ENCODE data around the gene STPG1. TPM values are rescaled to one million over a fixed set of nuclear protein-coding genes. Genes with fewer than 3 reads are reported as not detected.

Gene STPG1
- total and polyA plus RNA-seq, 2 of the 13 experiments (the other 11 are each of a cell fraction or from before 2014, with no cell fraction given), result 3.4 to 4.3 TPM

- no peak for TF ChIP-seq ZNF660 (CRISPR knock-in tag; IDR thresholded peaks at IDR 0.05; ENCODE audit: borderline replicate concordance, low read depth)
- no peak for TF ChIP-seq ZBTB2 (CRISPR knock-in tag; IDR thresholded peaks at IDR 0.05; ENCODE audit: low read depth)
- TF ChIP-seq AHDC1 (CRISPR knock-in tag; IDR thresholded peaks at IDR 0.05; ENCODE audit: borderline replicate concordance), result 0 out of 2 replicates have a peak, but pooled peaks have one; percentile 17
- TF ChIP-seq MXD1 (CRISPR knock-in tag; IDR thresholded peaks at IDR 0.05), result no peak
- TF ChIP-seq NFYC (CRISPR knock-in tag; IDR thresholded peaks at IDR 0.05), result no peak
- TF ChIP-seq KDM6A (CRISPR knock-in tag; IDR thresholded peaks at IDR 0.05; ENCODE audit: low read depth), result no peak
- no peak for TF ChIP-seq ZKSCAN1 (IDR thresholded peaks at IDR 0.05; ENCODE audit: low read length)
- TF ChIP-seq ZNF709 (CRISPR knock-in tag; IDR thresholded peaks at IDR 0.05), result no peak
- 0 out of 2 replicates have a peak, but pooled peaks have one; percentile 13 for TF ChIP-seq GATAD1 (CRISPR knock-in tag; IDR thresholded peaks at IDR 0.05)
- no peak for TF ChIP-seq ZNF101 (CRISPR knock-in tag; IDR thresholded peaks at IDR 0.05; ENCODE audit: borderline replicate concordance, low read depth)
- TF ChIP-seq ZMYM2 (CRISPR knock-in tag; IDR thresholded peaks at IDR 0.05), result no peak
- TF ChIP-seq PREB (CRISPR knock-in tag; IDR thresholded peaks at IDR 0.05), result no peak
- no peak for TF ChIP-seq AGO2 (optimal IDR thresholded peaks at IDR 0.05; ENCODE audit: low read depth, low read length)
- TF ChIP-seq RNF219 (CRISPR knock-in tag; IDR thresholded peaks at IDR 0.05), result no peak
- TF ChIP-seq CREBL2 (CRISPR knock-in tag; IDR thresholded peaks at IDR 0.05; ENCODE audit: borderline replicate concordance), result no peak
- TF ChIP-seq ZNF549 (CRISPR knock-in tag; IDR thresholded peaks at IDR 0.05), result no peak
- TF ChIP-seq SRY (CRISPR knock-in tag; IDR thresholded peaks at IDR 0.05), result no peak; the same call in 1 of the 2 replicates
- no peak for TF ChIP-seq ZNF569 (CRISPR knock-in tag; IDR thresholded peaks at IDR 0.05; ENCODE audit: borderline replicate concordance)
Observed at GRCh38 chr1:24415910-24416665, 2.5 kb upstream of the STPG1 start (continued).

Data from HepG2 (cell line).